HEK293 (cell line): Measurements from ENCODE around the gene PPP5C.

ENCODE experiments used
- REST ChIP-seq: fragments of 450-650 bp; formaldehyde crosslinking; IDR thresholded peaks from 2 replicates; pipeline ENCODE4 v1.5.1; 2016; ENCODE audit warnings: missing biosample characterization, missing genetic modification characterization
- ZBTB6 ChIP-seq: fragments of 450-650 bp; formaldehyde crosslinking; IDR thresholded peaks from 2 replicates; pipeline ENCODE4 v1.5.1; 2017; ENCODE audit warnings: missing biosample characterization, missing genetic modification characterization
- ZNF132 ChIP-seq: fragments of 450-650 bp; formaldehyde crosslinking; IDR thresholded peaks from 2 replicates; pipeline ENCODE4 v1.5.1; 2017; ENCODE audit warnings: missing biosample characterization, missing genetic modification characterization, borderline replicate concordance
- ZNF48 ChIP-seq: fragments of 450-650 bp; formaldehyde crosslinking; IDR thresholded peaks from 2 replicates; pipeline ENCODE4 v1.5.1; 2016; ENCODE audit warnings: missing biosample characterization, missing genetic modification characterization
- TF ChIP-seq, protein P1 (sequence below): fragments of 450-650 bp; formaldehyde crosslinking; conservative IDR thresholded peaks from 2 replicates; pipeline ENCODE4 v1.5.1; 2016; ENCODE audit warnings: low read depth, missing biosample characterization, missing genetic modification characterization

DNA sequence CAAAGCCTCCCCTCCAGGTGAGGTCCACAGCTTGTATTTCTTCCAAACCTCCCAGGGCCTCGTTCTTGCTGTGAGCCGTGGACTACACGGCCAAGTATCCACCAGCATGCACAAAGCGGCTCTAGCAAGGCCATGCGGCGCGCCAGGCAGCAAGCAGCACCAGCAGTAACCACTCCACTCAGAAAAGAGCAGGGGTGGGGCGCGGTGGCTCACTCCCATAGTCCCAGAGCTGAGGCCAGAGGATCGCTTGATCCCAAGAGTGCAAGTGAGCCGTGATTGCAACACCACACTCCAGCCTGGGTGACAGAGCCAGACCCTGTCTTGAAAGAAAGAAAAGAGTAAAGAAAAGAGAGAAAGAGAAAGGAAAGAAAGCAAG lies 61.8 kb downstream of the PPP5C start:
- no peak for TF ChIP-seq ZBTB6 (tag by site-specific recombination)
- no peak for TF ChIP-seq ZNF48 (tag by site-specific recombination)
- TF ChIP-seq, protein P1, sequence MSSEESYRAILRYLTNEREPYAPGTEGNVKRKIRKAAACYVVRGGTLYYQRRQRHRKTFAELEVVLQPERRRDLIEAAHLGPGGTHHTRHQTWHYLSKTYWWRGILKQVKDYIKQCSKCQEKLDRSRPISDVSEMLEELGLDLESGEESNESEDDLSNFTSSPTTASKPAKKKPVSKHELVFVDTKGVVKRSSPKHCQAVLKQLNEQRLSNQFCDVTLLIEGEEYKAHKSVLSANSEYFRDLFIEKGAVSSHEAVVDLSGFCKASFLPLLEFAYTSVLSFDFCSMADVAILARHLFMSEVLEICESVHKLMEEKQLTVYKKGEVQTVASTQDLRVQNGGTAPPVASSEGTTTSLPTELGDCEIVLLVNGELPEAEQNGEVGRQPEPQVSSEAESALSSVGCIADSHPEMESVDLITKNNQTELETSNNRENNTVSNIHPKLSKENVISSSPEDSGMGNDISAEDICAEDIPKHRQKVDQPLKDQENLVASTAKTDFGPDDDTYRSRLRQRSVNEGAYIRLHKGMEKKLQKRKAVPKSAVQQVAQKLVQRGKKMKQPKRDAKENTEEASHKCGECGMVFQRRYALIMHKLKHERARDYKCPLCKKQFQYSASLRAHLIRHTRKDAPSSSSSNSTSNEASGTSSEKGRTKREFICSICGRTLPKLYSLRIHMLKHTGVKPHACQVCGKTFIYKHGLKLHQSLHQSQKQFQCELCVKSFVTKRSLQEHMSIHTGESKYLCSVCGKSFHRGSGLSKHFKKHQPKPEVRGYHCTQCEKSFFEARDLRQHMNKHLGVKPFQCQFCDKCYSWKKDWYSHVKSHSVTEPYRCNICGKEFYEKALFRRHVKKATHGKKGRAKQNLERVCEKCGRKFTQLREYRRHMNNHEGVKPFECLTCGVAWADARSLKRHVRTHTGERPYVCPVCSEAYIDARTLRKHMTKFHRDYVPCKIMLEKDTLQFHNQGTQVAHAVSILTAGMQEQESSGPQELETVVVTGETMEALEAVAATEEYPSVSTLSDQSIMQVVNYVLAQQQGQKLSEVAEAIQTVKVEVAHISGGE (tag by site-specific recombination), result no peak
- no peak for TF ChIP-seq REST (tag by site-specific recombination)
- TF ChIP-seq ZNF132 (tag by site-specific recombination), result no peak
